Hepatocyte (in vitro differentiated cells): ENCODE measurements around the gene ADISSP. TPM values are rescaled to one million over a fixed set of nuclear protein-coding genes. Genes with fewer than 3 reads are reported as not detected.

ENCODE experiments used
- DNase-seq: peaks from one replicate; pipeline ENCODE4 v3.0.0-alpha.2; 2016; ENCODE audit warnings: low spot score
- H2AFZ ChIP-seq: fragments of 200-600 bp; sonication (generic); 2 replicates; pipeline ENCODE4 v1.6.0; 2016; ENCODE audit warnings: antibody characterized with exemption, mild to moderate bottlenecking
- H3K27ac ChIP-seq: fragments of 200-600 bp; sonication (generic); 2 replicates; pipeline ENCODE4 v1.5.1; 2016; ENCODE audit warnings: mild to moderate bottlenecking
- H3K27me3 ChIP-seq: fragments of 200-600 bp; sonication (generic); 2 replicates; pipeline ENCODE4 v1.6.1; 2016
- H3K36me3 ChIP-seq: fragments of 200-600 bp; sonication (generic); replicated peaks from 2 replicates; pipeline ENCODE4 v1.5.1; 2016; ENCODE audit warnings: low read depth; ENCODE audit not compliant: insufficient read depth
- H3K4me1 ChIP-seq: fragments of 200-600 bp; sonication (generic); 2 replicates; pipeline ENCODE4 v1.5.1; 2016; ENCODE audit warnings: mild to moderate bottlenecking, moderate library complexity; ENCODE audit not compliant: insufficient read depth
- H3K4me2 ChIP-seq: fragments of 200-600 bp; sonication (generic); 2 replicates; pipeline ENCODE4 v1.6.0; 2016
- H3K4me3 ChIP-seq: fragments of 200-600 bp; sonication (generic); 2 replicates; pipeline ENCODE4 v1.5.1; 2016; ENCODE audit warnings: mild to moderate bottlenecking
- H3K79me2 ChIP-seq: fragments of 200-600 bp; sonication (generic); 2 replicates; pipeline ENCODE4 v1.6.0; 2017; ENCODE audit warnings: mild to moderate bottlenecking
- H3K9me2 ChIP-seq: fragments of 200-600 bp; sonication (generic); replicated peaks from 2 replicates; pipeline ENCODE4 v1.6.0; 2017; ENCODE audit warnings: mild to moderate bottlenecking; ENCODE audit not compliant: insufficient read depth
- H3K9me3 ChIP-seq: fragments of 200-600 bp; sonication (generic); 2 replicates; pipeline ENCODE4 v1.5.1; 2016; ENCODE audit warnings: low read depth, mild to moderate bottlenecking
- H4K20me1 ChIP-seq: fragments of 200-600 bp; sonication (generic); 2 replicates; pipeline ENCODE4 v1.6.0; 2016; ENCODE audit warnings: mild to moderate bottlenecking; ENCODE audit not compliant: insufficient read depth, poor library complexity, severe bottlenecking
- CTCF ChIP-seq: fragments of 200-600 bp; sonication (generic); IDR thresholded peaks from 2 replicates; pipeline ENCODE4 v1.5.1; 2016; ENCODE audit warnings: antibody characterized with exemption, mild to moderate bottlenecking; ENCODE audit not compliant: poor library complexity
- EZH2 ChIP-seq: fragments of 200-600 bp; sonication (generic); IDR thresholded peaks from 2 replicates; pipeline ENCODE4 v1.6.1; 2016; ENCODE audit warnings: antibody characterized with exemption, mild to moderate bottlenecking, borderline replicate concordance
- EZH2phosphoT487 ChIP-seq: fragments of 200-600 bp; sonication (generic); IDR thresholded peaks from one replicate; pipeline ENCODE4 v1.6.1; 2018; ENCODE audit warnings: antibody characterized with exemption, mild to moderate bottlenecking, low read depth, moderate library complexity; ENCODE audit not compliant: unreplicated experiment, severe bottlenecking
- WGBS: methylation state at CpG from one replicate; pipeline ENCODE4 v1.1.6; 2016; ENCODE audit warnings: low lambda C conversion rate; ENCODE audit errors: missing lambda C conversion rate; 5-methylcytosine and 5-hydroxymethylcytosine counted together
- polyA plus RNA-seq: library from polyadenylated mRNA; unstranded; fragments of >200 nt; fragmentation: Nextera tagmentation; extraction: Ambion mirVana; gene quantifications from 2 replicates; pipeline ENCODE4 v1.2.1, GENCODE V29; 2016
- total RNA-seq: library from RNA; depleted of rRNA; stranded (reverse); fragments of >200 nt; gene quantifications from 2 replicates; pipeline ENCODE4 v1.2.3, GENCODE V29; 2014

ADISSP gene
- total and polyA plus RNA-seq, 2 experiments from 2014 or later: 9.6 to 36.0 TPM

GRCh38 chr20:3720626-3721025 is 46.9 kb downstream of the ADISSP start:
- 59% methylated on average over 6 of the region's 6 CpGs for WGBS
- Histone ChIP-seq H3K4me3 (no peak overlapping the region), H3K36me3 (no peaks in the 10 kb centered on the region)

GRCh38 chr20:3720068-3720467 is 47.5 kb downstream of the ADISSP start:
- 82% methylated on average over 2 of the region's 2 CpGs for WGBS
- Histone ChIP-seq H2AFZ (no peak overlapping the region), H3K4me1 (no peaks in the 10 kb centered on the region), H3K27me3 (peaks cover 5% of the 10 kb centered on the region), H3K4me3 (no peak overlapping the region), H3K9me3 (no peaks in the 10 kb centered on the region), H3K36me3 (no peaks in the 10 kb centered on the region), H4K20me1 (no peaks in the 10 kb centered on the region), H3K79me2 (no peaks in the 10 kb centered on the region), H3K27ac (no peak overlapping the region), H3K4me2 (no peak overlapping the region), H3K9me2 (no peaks in the 10 kb centered on the region)
- no peak for DNase-seq
- TF ChIP-seq CTCF: no peak
- TF ChIP-seq EZH2phosphoT487: no peak
- no peak for TF ChIP-seq EZH2

More at GRCh38 chr20:3720626-3721025, 46.9 kb downstream of the ADISSP start:
- Histone ChIP-seq H3K9me2 (no peaks in the 10 kb centered on the region), H2AFZ (no peak overlapping the region), H3K4me1 (no peaks in the 10 kb centered on the region), H3K4me2 (no peak overlapping the region), H3K27ac (no peak overlapping the region), H3K79me2 (no peaks in the 10 kb centered on the region), H4K20me1 (no peaks in the 10 kb centered on the region), H3K9me3 (no peaks in the 10 kb centered on the region), H3K27me3 (peaks cover 5% of the 10 kb centered on the region)
- TF ChIP-seq EZH2phosphoT487 (no peak), CTCF (no peak), EZH2 (no peak)
- DNase-seq: no peak

GRCh38 chr20:3719046-3719445 is 48.5 kb downstream of the ADISSP start:
- no peak overlapping the region for H3K4me2 ChIP-seq
- H3K4me3 ChIP-seq: no peak overlapping the region
- no peak overlapping the region for H2AFZ ChIP-seq
- H3K27ac ChIP-seq: no peak overlapping the region
- no peaks in the 10 kb centered on the region for H3K9me2 ChIP-seq
- H3K36me3 ChIP-seq: no peaks in the 10 kb centered on the region
- TF ChIP-seq EZH2 (no peak), EZH2phosphoT487 (no peak), CTCF (no peak)
- H3K79me2 ChIP-seq: no peaks in the 10 kb centered on the region
- DNase-seq: no peak
- H3K9me3 ChIP-seq: no peaks in the 10 kb centered on the region
- H3K27me3 ChIP-seq: peaks cover 5% of the 10 kb centered on the region
- H4K20me1 ChIP-seq: no peaks in the 10 kb centered on the region
- WGBS: 95% methylated on average over 4 of the region's 4 CpGs
- no peaks in the 10 kb centered on the region for H3K4me1 ChIP-seq
